AG08395 (cell line): ENCODE measurements around the gene MGAT1.
"Not testable (repeated sequence)": the region's sequence is repeated elsewhere in the genome, so short reads cannot be mapped to it uniquely, and the experiment has no call there.

ENCODE experiments used
- DNase-seq: peaks from one replicate; pipeline ENCODE4 v3.0.0; 2012; ENCODE audit warnings: mixed read lengths, low spot score

Gene MGAT1

GRCh38 chr5:180802325-180803180 is at the start of gene MGAT1:
Gene MGAT1 (minus strand): TSS chr5:180802806. CDS start chr5:180792971, 9,835 bp downstream.
- peak; percentile 91 for DNase-seq

GRCh38 chr5:180850434-180851078 is 48.0 kb upstream of the MGAT1 start:
- no peak for DNase-seq

GRCh38 chr5:180849827-180850226 is 47.2 kb upstream of the MGAT1 start:
- DNase-seq: no peak

- no peak for DNase-seq
Observed at GRCh38 chr5:180848878-180849277, 46.3 kb upstream of the MGAT1 start.

- no peak for DNase-seq
Observed at GRCh38 chr5:180848265-180848664, 45.7 kb upstream of the MGAT1 start.

GRCh38 chr5:180847026-180847425 is 44.4 kb upstream of the MGAT1 start:
- DNase-seq: no peak

- no peak for DNase-seq
Observed at GRCh38 chr5:180844858-180845257, 42.3 kb upstream of the MGAT1 start.

- no peak for DNase-seq
Observed at GRCh38 chr5:180844432-180844831, 41.8 kb upstream of the MGAT1 start.

GRCh38 chr5:180839935-180840334 is 37.3 kb upstream of the MGAT1 start:
- no peak for DNase-seq

GRCh38 chr5:180839227-180839626 is 36.6 kb upstream of the MGAT1 start:
- no peak for DNase-seq

GRCh38 chr5:180837478-180837877 is 34.9 kb upstream of the MGAT1 start:
- no peak for DNase-seq

- DNase-seq: no peak
Observed at GRCh38 chr5:180832638-180833068, 30.0 kb upstream of the MGAT1 start.

- peak; percentile 92 for DNase-seq
Observed at GRCh38 chr5:180831139-180832093, 28.8 kb upstream of the MGAT1 start.

- no peak for DNase-seq
Observed at GRCh38 chr5:180830253-180831138, 27.9 kb upstream of the MGAT1 start.

GRCh38 chr5:180829726-180830125 is 27.1 kb upstream of the MGAT1 start:
- no peak for DNase-seq

GRCh38 chr5:180828756-180829531 is 26.3 kb upstream of the MGAT1 start:
- not testable (repeated sequence) for DNase-seq

GRCh38 chr5:180827374-180827773 is 24.8 kb upstream of the MGAT1 start:
- DNase-seq: not testable (repeated sequence)

GRCh38 chr5:180825768-180826525 is 23.3 kb upstream of the MGAT1 start:
- peak; percentile 45 for DNase-seq

GRCh38 chr5:180824630-180825476 is 22.2 kb upstream of the MGAT1 start:
- DNase-seq: no peak
